H1 (cell line): ENCODE results near the gene FOXL1. TPM values are rescaled to one million over a fixed set of nuclear protein-coding genes. Genes with fewer than 3 reads are reported as not detected.

Experiments used
- CTCF ChIA-PET: fragments of 300-600 bp; sonication (Branson Sonifier 250); formaldehyde crosslinking; loops from one replicate; lab custom pipeline; 2021; ENCODE audit not compliant: partially characterized antibody; lab: Charles Lee
- POLR2A ChIA-PET: fragments of 300-600 bp; sonication (Branson Sonifier 250); formaldehyde crosslinking; loops from one replicate; lab custom pipeline; 2021; ENCODE audit warnings: inconsistent platforms; ENCODE audit not compliant: partially characterized antibody; lab: Charles Lee
- DNase-seq, 2 experiments: peaks; one replicate each; pipeline versions ENCODE4 v3.0.0 to v3.0.0-alpha.2; 2010 to 2022; ENCODE audit warnings: low spot score in 2 of 2, low read depth in 1 of 2, mixed read lengths in 1 of 2
- FAIRE-seq: peaks from 2 replicates; lab custom pipeline; 2011; peaks lifted over from hg19 to GRCh38; lab: Jason Lieb, UNC
- H2AFZ ChIP-seq: 2 replicates; pipeline ENCODE4 v1.8.1; 2012; ENCODE audit warnings: low read length, inconsistent platforms
- H2AK5ac ChIP-seq: 2 replicates; pipeline ENCODE4 v1.6.1; 2013; ENCODE audit warnings: low read depth, low read length
- H2BK120ac ChIP-seq: replicated peaks from 2 replicates; pipeline ENCODE3; 2013; ENCODE audit warnings: low read depth, low read length, inconsistent platforms
- H2BK12ac ChIP-seq: 2 replicates; pipeline ENCODE4 v1.6.1; 2013; ENCODE audit warnings: low read depth, low read length
- H2BK15ac ChIP-seq: 2 replicates; pipeline ENCODE4 v1.6.1; 2013; ENCODE audit warnings: low read length
- H2BK20ac ChIP-seq: 2 replicates; pipeline ENCODE4 v1.6.1; 2013; ENCODE audit warnings: low read length
- H2BK5ac ChIP-seq: 2 replicates; pipeline ENCODE4 v1.6.1; 2013; ENCODE audit warnings: low read depth, low read length
- H3K14ac ChIP-seq: 2 replicates; pipeline ENCODE4 v1.6.1; 2013; ENCODE audit warnings: inconsistent platforms; ENCODE audit not compliant: insufficient read length
- H3K18ac ChIP-seq: 2 replicates; pipeline ENCODE4 v1.6.1; 2013; ENCODE audit warnings: low read length; ENCODE audit errors: extremely low read depth
- H3K23ac ChIP-seq: 2 replicates; pipeline ENCODE4 v1.6.1; 2013; ENCODE audit warnings: inconsistent platforms; ENCODE audit not compliant: insufficient read length
- H3K23me2 ChIP-seq: 2 replicates; pipeline ENCODE4 v1.6.1; 2013; ENCODE audit warnings: low read depth, low read length
- H3K27ac ChIP-seq: 2 replicates; pipeline ENCODE4 v1.6.1; 2011; ENCODE audit warnings: low read depth, low read length, inconsistent platforms
- H3K27me3 ChIP-seq, 4 experiments: replicated peaks in 1 of 4; 1 replicate in 1 of 4; 2 replicates in 3 of 4; pipeline versions ENCODE4 v1.6.1 to v1.8.1; 2011 to 2013; ENCODE audit warnings: low read length in 3 of 4, mild to moderate bottlenecking in 3 of 4, inconsistent platforms in 2 of 4, mixed read lengths in 2 of 4, moderate library complexity in 1 of 4; ENCODE audit not compliant: control insufficient read depth in 3 of 4, insufficient read depth in 3 of 4; ENCODE audit errors: extremely low read depth in 1 of 4
- H3K36me3 ChIP-seq, 4 experiments: 2 replicates each; pipeline versions ENCODE4 v1.6.1 to v1.8.1; 2011 to 2013; ENCODE audit warnings: mild to moderate bottlenecking in 4 of 4, low read length in 3 of 4, moderate library complexity in 2 of 4, control low read depth in 1 of 4, inconsistent platforms in 1 of 4; ENCODE audit not compliant: insufficient read depth in 4 of 4, control insufficient read depth in 2 of 4
- H3K4ac ChIP-seq: replicated peaks from 2 replicates; pipeline ENCODE3; 2013; ENCODE audit warnings: low read length, low read depth, mixed read lengths, inconsistent platforms; ENCODE audit not compliant: insufficient read length
- H3K4me1 ChIP-seq, 4 experiments: replicated peaks in 1 of 4; 1 replicate in 1 of 4; 2 replicates in 3 of 4; pipeline versions ENCODE4 v1.6.1 to v1.8.1; 2011 to 2013; ENCODE audit warnings: low read length in 3 of 4, inconsistent platforms in 2 of 4, mixed read lengths in 1 of 4; ENCODE audit not compliant: insufficient read depth in 4 of 4, control insufficient read depth in 3 of 4
- H3K4me2 ChIP-seq, 2 experiments: 2 replicates each; pipeline versions ENCODE4 v1.6.1 to v1.8.1; 2011 to 2013; ENCODE audit warnings: low read depth in 2 of 2, low read length in 2 of 2, control low read depth in 1 of 2, inconsistent platforms in 1 of 2, mild to moderate bottlenecking in 1 of 2; ENCODE audit not compliant: insufficient read depth in 1 of 2
- H3K4me3 ChIP-seq, 4 experiments: fragments of 200-600, 300-600 bp in 1 of 4; sonication (generic), shearing (Covaris generic), sonication (Bioruptor Twin) in 1 of 4; 2 replicates each; pipeline versions ENCODE4 v1.5.1 to v1.8.1; 2011 to 2016; ENCODE audit warnings: low read length in 4 of 4, low read depth in 3 of 4, control low read depth in 2 of 4, inconsistent platforms in 2 of 4, mild to moderate bottlenecking in 2 of 4, mixed read lengths in 1 of 4, moderate library complexity in 1 of 4; ENCODE audit not compliant: insufficient read depth in 2 of 4; ENCODE audit errors: extremely low read depth in 1 of 4
- H3K56ac ChIP-seq: replicated peaks from 2 replicates; pipeline ENCODE3; 2013; ENCODE audit warnings: low read depth, mild to moderate bottlenecking, mixed read lengths, low read length, inconsistent platforms; ENCODE audit not compliant: insufficient read length
- H3K79me1 ChIP-seq: 2 replicates; pipeline ENCODE4 v1.6.1; 2013; ENCODE audit warnings: low read depth, low read length, control low read depth
- H3K79me2 ChIP-seq, 2 experiments: 2 replicates each; pipeline versions ENCODE4 v1.6.1 to v1.8.1; 2012 to 2013; ENCODE audit warnings: low read length in 2 of 2, mild to moderate bottlenecking in 2 of 2, inconsistent platforms in 1 of 2; ENCODE audit not compliant: insufficient read depth in 2 of 2, control insufficient read depth in 1 of 2
- H3K9ac ChIP-seq, 4 experiments: replicated peaks in 1 of 4; 1 replicate in 1 of 4; 2 replicates in 3 of 4; pipeline versions ENCODE4 v1.6.1 to v1.8.1; 2011 to 2013; ENCODE audit warnings: low read depth in 3 of 4, low read length in 3 of 4, control low read depth in 2 of 4, mild to moderate bottlenecking in 2 of 4, moderate library complexity in 2 of 4, inconsistent platforms in 1 of 4; ENCODE audit errors: extremely low read depth in 1 of 4
- H3K9me3 ChIP-seq, 2 experiments: 2 replicates each; pipeline versions ENCODE4 v1.6.1 to v1.8.1; 2012 to 2013; ENCODE audit warnings: mild to moderate bottlenecking in 2 of 2, moderate library complexity in 2 of 2, control low read depth in 1 of 2, inconsistent platforms in 1 of 2, low read depth in 1 of 2, low read length in 1 of 2, mixed read lengths in 1 of 2; ENCODE audit not compliant: insufficient read depth in 2 of 2
- H4K20me1 ChIP-seq, 2 experiments: replicated peaks in 1 of 2; 2 replicates each; pipeline versions ENCODE3 to v1.8.1; 2011 to 2013; ENCODE audit warnings: inconsistent platforms in 2 of 2, low read length in 2 of 2, mild to moderate bottlenecking in 1 of 2; ENCODE audit not compliant: insufficient read depth in 2 of 2, control insufficient read depth in 1 of 2
- H4K5ac ChIP-seq: 2 replicates; pipeline ENCODE4 v1.6.1; 2013; ENCODE audit warnings: low read length, low read depth, mixed read lengths, inconsistent platforms; ENCODE audit not compliant: insufficient read length
- H4K8ac ChIP-seq: 2 replicates; pipeline ENCODE4 v1.8.0; 2013; ENCODE audit warnings: mild to moderate bottlenecking, moderate library complexity, low read length, inconsistent platforms; ENCODE audit not compliant: insufficient read depth; ENCODE audit errors: extremely low read depth
- H4K91ac ChIP-seq: replicated peaks from 2 replicates; pipeline ENCODE3; 2013; ENCODE audit warnings: low read length, mixed read lengths, inconsistent platforms; ENCODE audit not compliant: insufficient read length
- CHD2 ChIP-seq: IDR thresholded peaks from 2 replicates; pipeline ENCODE4 v1.6.1; 2012; ENCODE audit warnings: low read length, improper control_type of control experiment
- JUND ChIP-seq: IDR thresholded peaks from 2 replicates; pipeline ENCODE4 v1.6.1; 2011; ENCODE audit warnings: mild to moderate bottlenecking, improper control_type of control experiment, low read length
- RAD21 ChIP-seq, 2 experiments: IDR thresholded peaks in 1 of 2; conservative IDR thresholded peaks in 1 of 2; 2 replicates each; pipeline ENCODE4 v1.6.1; 2011; ENCODE audit warnings: low read depth in 2 of 2, low read length in 2 of 2, improper control_type of control experiment in 1 of 2, inconsistent platforms in 1 of 2, mild to moderate bottlenecking in 1 of 2, moderate library complexity in 1 of 2
- WGBS, 2 experiments: shearing (Covaris generic) in 1 of 2; methylation state at CpG; one replicate each; pipeline versions ENCODE4 v1.1.6 to v1.1.7; 2013 to 2015; ENCODE audit warnings: low lambda C conversion rate in 2 of 2, mixed read lengths in 2 of 2, inconsistent platforms in 1 of 2, low coverage in 1 of 2, missing lambda C conversion rate in 1 of 2; ENCODE audit not compliant: insufficient replicate concordance in 2 of 2, insufficient coverage in 1 of 2, insufficient read length in 1 of 2; ENCODE audit errors: extremely low coverage in 1 of 2, missing lambda C conversion rate in 1 of 2; 5-methylcytosine and 5-hydroxymethylcytosine counted together
- polyA plus RNA-seq, 7 experiments: library from polyadenylated mRNA; depleted of rRNA in 3 of 7; stranded (reverse) in 5 of 7; unstranded in 2 of 7; fragments of >200 nt in 5 of 7; fragments of 200-250 nt in 2 of 7; gene quantifications; 1 replicate in 5 of 7; 2 replicates in 1 of 7; 4 replicates in 1 of 7; pipeline versions ENCODE4 v1.2.1 to v1.2.3, GENCODE V29; 2011 to 2013; ENCODE audit warnings: missing spikeins in 2 of 7, mixed read lengths in 2 of 7
- total RNA-seq: library from RNA; stranded (reverse); fragmentation: NEBNext Ultra II Directional; extraction: Animal tissue kit (Norgen Biotek cat#: 25700); gene quantifications from 2 replicates; pipeline ENCODE4 v1.2.1, GENCODE V29; 2021

The FOXL1 gene
- total and polyA plus RNA-seq, 2 of the 8 experiments (the other 6 are each of a cell fraction or from before 2014, with no cell fraction given), result 0.03 TPM; not detected in 1

DNA sequence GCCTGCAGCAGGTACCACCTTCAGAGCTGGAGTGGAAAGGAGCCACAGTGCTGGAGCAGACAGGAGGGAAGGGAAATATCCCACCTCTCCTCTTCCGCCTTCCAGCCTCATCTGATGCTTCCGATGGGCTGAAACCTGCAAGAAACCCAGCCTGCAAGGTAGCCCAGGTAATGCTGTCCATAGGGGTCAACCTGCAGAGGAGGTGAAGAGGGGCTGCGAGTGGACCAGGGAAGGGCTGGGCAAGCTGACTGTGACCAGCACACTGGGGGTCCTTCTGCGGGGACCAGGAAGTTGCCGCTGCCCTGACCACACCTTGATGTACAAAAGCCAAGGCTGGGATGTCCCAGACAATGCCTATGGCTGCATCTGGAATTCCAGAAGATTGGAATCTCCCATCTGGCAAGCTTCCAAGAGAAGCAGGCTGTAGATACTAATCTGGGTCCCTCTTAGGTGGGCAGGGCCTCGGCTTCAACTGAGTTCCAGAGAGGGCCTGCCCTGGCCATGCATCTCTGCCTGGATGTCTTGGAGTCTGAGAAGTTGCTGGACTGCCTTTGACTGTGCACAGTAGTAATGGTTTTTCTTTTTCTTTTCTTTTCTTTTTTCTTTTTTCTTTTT, 5.8 kb downstream of the FOXL1 start:
- no peak overlapping the region for H2BK20ac ChIP-seq
- FAIRE-seq, result no peak
- H3K18ac ChIP-seq, result no peak overlapping the region
- no peak overlapping the region for H4K5ac ChIP-seq
- H2BK15ac ChIP-seq, result no peak overlapping the region
- no peak overlapping the region for H2AK5ac ChIP-seq
- peaks cover 0 to 6% of the 10 kb centered on the region in 2 experiments for H4K20me1 ChIP-seq
- H4K8ac ChIP-seq, result no peak overlapping the region
- peaks cover 15% of the 10 kb centered on the region; the same call in 1 of the 2 replicates for H3K23me2 ChIP-seq
- H3K27ac ChIP-seq, result no peak overlapping the region
- TF ChIP-seq RAD21 (IDR thresholded peaks at IDR 0.05 in 1 of 2, conservative IDR thresholded peaks at IDR 0.05 in 1 of 2; ENCODE audit: low read depth in 2 of 2, low read length in 2 of 2) (no peak), CHD2 (no peak), JUND (no peak)
- TF ChIP-seq, all 59 proteins: peak for 0
- Histone ChIP-seq H3K27me3 (peaks cover 24 to 45% (median 29%) of the 10 kb centered on the region in 4 experiments), H3K4me1 (peaks cover 0 to 8% (median 2%) of the 10 kb centered on the region in 4 experiments; a peak in 4 of 7 replicates), H3K4me3 (no peak overlapping the region), H3K4me2 (no peak overlapping the region), H3K4ac (no peak overlapping the region), H2BK120ac (no peak overlapping the region), H4K91ac (peak overlapping the region; percentile 22), H2BK12ac (no peak overlapping the region), H3K56ac (no peak overlapping the region), H2AFZ (no peak overlapping the region), H3K79me1 (no peaks in the 10 kb centered on the region), H2BK5ac (no peak overlapping the region), H3K9ac (no peak overlapping the region), H3K9me3 (no peaks in the 10 kb centered on the region), H3K14ac (no peak overlapping the region), H3K23ac (no peak overlapping the region), H3K36me3 (peaks cover 0 to 4% (median 0%) of the 10 kb centered on the region in 4 experiments; a peak in 1 of 8 replicates), H3K79me2 (no peaks in the 10 kb centered on the region)
- ChIA-PET POLR2A (no interaction called here), CTCF (interaction anchor here (1.0 to 2.8 kb wide), 3 partner anchors 10 to 479 kb away, joined by 4 to 8 read pairs (median 8); no protein-coding TSS in a partner anchor)
- WGBS, 2 experiments, result 83% methylated on average over 6 of the region's 6 CpGs; no CpG with 5 or more reads in 1 of the 2 experiments
- no peak for DNase-seq
